ENCODE results near the gene RASGRF1.
"Not testable (repeated sequence)": the region's sequence is repeated elsewhere in the genome, so short reads cannot be mapped to it uniquely, and the experiment has no call there.

RASGRF1 gene

GRCh38 chr15:79031821-79032220, 58.8 kb downstream of the RASGRF1 start:
- TF ChIP-seq POLR2A (IDR thresholded peaks at IDR 0.05; ENCODE audit: low read depth, low read length) (no peak), TAF1 (IDR thresholded peaks at IDR 0.05; ENCODE audit: borderline replicate concordance, low read depth, low read length) (no peak), POLR2AphosphoS5 (IDR thresholded peaks at IDR 0.05; ENCODE audit: low read depth, low read length) (no peak)
- FAIRE-seq (no peak), DNase-seq (ENCODE audit: insufficient read length) (no peak)

- no peak for DNase-seq (ENCODE audit: insufficient read length)
- TF ChIP-seq POLR2A (IDR thresholded peaks at IDR 0.05; ENCODE audit: low read depth, low read length) (no peak), TAF1 (IDR thresholded peaks at IDR 0.05; ENCODE audit: borderline replicate concordance, low read depth, low read length) (no peak), POLR2AphosphoS5 (IDR thresholded peaks at IDR 0.05; ENCODE audit: low read depth, low read length) (no peak)
- FAIRE-seq, result no peak
These were observed 59.4 kb downstream of the RASGRF1 start for GRCh38 chr15:79031201-79031600.

- DNase-seq (ENCODE audit: insufficient read length), result no peak
- FAIRE-seq, result no peak
- TF ChIP-seq TAF1 (IDR thresholded peaks at IDR 0.05; ENCODE audit: borderline replicate concordance, low read depth, low read length) (no peak), POLR2AphosphoS5 (IDR thresholded peaks at IDR 0.05; ENCODE audit: low read depth, low read length) (no peak), POLR2A (IDR thresholded peaks at IDR 0.05; ENCODE audit: low read depth, low read length) (no peak)
These were observed 60.1 kb downstream of the RASGRF1 start for GRCh38 chr15:79030470-79030869.

- DNase-seq (ENCODE audit: insufficient read length), result no peak
- FAIRE-seq, result peak; percentile 67
- no peak for TF ChIP-seq POLR2A (IDR thresholded peaks at IDR 0.05; ENCODE audit: low read depth, low read length)
- TF ChIP-seq POLR2AphosphoS5 (IDR thresholded peaks at IDR 0.05; ENCODE audit: low read depth, low read length), result no peak
- no peak for TF ChIP-seq TAF1 (IDR thresholded peaks at IDR 0.05; ENCODE audit: borderline replicate concordance, low read depth, low read length)
These were observed 62.1 kb downstream of the RASGRF1 start for GRCh38 chr15:79028411-79028964.

GRCh38 chr15:79027532-79028410, 62.8 kb downstream of the RASGRF1 start:
- DNase-seq (ENCODE audit: insufficient read length) (no peak), FAIRE-seq (no peak)
- TF ChIP-seq POLR2AphosphoS5 (IDR thresholded peaks at IDR 0.05; ENCODE audit: low read depth, low read length), result no peak
- no peak for TF ChIP-seq TAF1 (IDR thresholded peaks at IDR 0.05; ENCODE audit: borderline replicate concordance, low read depth, low read length)
- no peak for TF ChIP-seq POLR2A (IDR thresholded peaks at IDR 0.05; ENCODE audit: low read depth, low read length)

GRCh38 chr15:79025802-79026201, 64.8 kb downstream of the RASGRF1 start:
- TF ChIP-seq POLR2A (IDR thresholded peaks at IDR 0.05; ENCODE audit: low read depth, low read length), result no peak
- TF ChIP-seq TAF1 (IDR thresholded peaks at IDR 0.05; ENCODE audit: borderline replicate concordance, low read depth, low read length), result no peak
- TF ChIP-seq POLR2AphosphoS5 (IDR thresholded peaks at IDR 0.05; ENCODE audit: low read depth, low read length), result no peak
- DNase-seq (ENCODE audit: insufficient read length) (no peak), FAIRE-seq (peak; percentile 9)

GRCh38 chr15:79025201-79025600, 65.4 kb downstream of the RASGRF1 start:
- FAIRE-seq (no peak), DNase-seq (ENCODE audit: insufficient read length) (no peak)
- no peak for TF ChIP-seq TAF1 (IDR thresholded peaks at IDR 0.05; ENCODE audit: borderline replicate concordance, low read depth, low read length)
- TF ChIP-seq POLR2A (IDR thresholded peaks at IDR 0.05; ENCODE audit: low read depth, low read length), result no peak
- no peak for TF ChIP-seq POLR2AphosphoS5 (IDR thresholded peaks at IDR 0.05; ENCODE audit: low read depth, low read length)

GRCh38 chr15:79024493-79024892, 66.1 kb downstream of the RASGRF1 start:
- DNase-seq (ENCODE audit: insufficient read length); FAIRE-seq: not testable (repeated sequence)

GRCh38 chr15:79023918-79024317, 66.7 kb downstream of the RASGRF1 start:
- FAIRE-seq, result peak; percentile 85
- TF ChIP-seq POLR2AphosphoS5 (IDR thresholded peaks at IDR 0.05; ENCODE audit: low read depth, low read length), result no peak
- no peak for TF ChIP-seq TAF1 (IDR thresholded peaks at IDR 0.05; ENCODE audit: borderline replicate concordance, low read depth, low read length)
- no peak for DNase-seq (ENCODE audit: insufficient read length)

- FAIRE-seq (no peak), DNase-seq (ENCODE audit: insufficient read length) (no peak)
- TF ChIP-seq POLR2AphosphoS5 (IDR thresholded peaks at IDR 0.05; ENCODE audit: low read depth, low read length) (no peak), TAF1 (IDR thresholded peaks at IDR 0.05; ENCODE audit: borderline replicate concordance, low read depth, low read length) (no peak), POLR2A (IDR thresholded peaks at IDR 0.05; ENCODE audit: low read depth, low read length) (no peak)
These were observed 67.1 kb downstream of the RASGRF1 start for GRCh38 chr15:79023546-79023890.

- TF ChIP-seq POLR2AphosphoS5 (IDR thresholded peaks at IDR 0.05; ENCODE audit: low read depth, low read length) (no peak), POLR2A (IDR thresholded peaks at IDR 0.05; ENCODE audit: low read depth, low read length) (no peak), TAF1 (IDR thresholded peaks at IDR 0.05; ENCODE audit: borderline replicate concordance, low read depth, low read length) (no peak)
- no peak for DNase-seq (ENCODE audit: insufficient read length)
- FAIRE-seq, result no peak
These were observed 71.6 kb downstream of the RASGRF1 start for GRCh38 chr15:79018960-79019359.

- TF ChIP-seq POLR2A (IDR thresholded peaks at IDR 0.05; ENCODE audit: low read depth, low read length) (no peak), POLR2AphosphoS5 (IDR thresholded peaks at IDR 0.05; ENCODE audit: low read depth, low read length) (no peak), TAF1 (IDR thresholded peaks at IDR 0.05; ENCODE audit: borderline replicate concordance, low read depth, low read length) (0 out of 2 replicates have a peak, but pooled peaks have one; percentile 16)
- DNase-seq (ENCODE audit: insufficient read length), result no peak
- peak; percentile 87 for FAIRE-seq
These were observed 72.6 kb downstream of the RASGRF1 start for GRCh38 chr15:79017953-79018352.

All from GM12892 (cell line).